Measurements from ENCODE around the gene CAPN5.

- no peak for TF ChIP-seq EZH2 (IDR thresholded peaks at IDR 0.05; ENCODE audit: borderline replicate concordance, low read length)
- TF ChIP-seq, protein P1, sequence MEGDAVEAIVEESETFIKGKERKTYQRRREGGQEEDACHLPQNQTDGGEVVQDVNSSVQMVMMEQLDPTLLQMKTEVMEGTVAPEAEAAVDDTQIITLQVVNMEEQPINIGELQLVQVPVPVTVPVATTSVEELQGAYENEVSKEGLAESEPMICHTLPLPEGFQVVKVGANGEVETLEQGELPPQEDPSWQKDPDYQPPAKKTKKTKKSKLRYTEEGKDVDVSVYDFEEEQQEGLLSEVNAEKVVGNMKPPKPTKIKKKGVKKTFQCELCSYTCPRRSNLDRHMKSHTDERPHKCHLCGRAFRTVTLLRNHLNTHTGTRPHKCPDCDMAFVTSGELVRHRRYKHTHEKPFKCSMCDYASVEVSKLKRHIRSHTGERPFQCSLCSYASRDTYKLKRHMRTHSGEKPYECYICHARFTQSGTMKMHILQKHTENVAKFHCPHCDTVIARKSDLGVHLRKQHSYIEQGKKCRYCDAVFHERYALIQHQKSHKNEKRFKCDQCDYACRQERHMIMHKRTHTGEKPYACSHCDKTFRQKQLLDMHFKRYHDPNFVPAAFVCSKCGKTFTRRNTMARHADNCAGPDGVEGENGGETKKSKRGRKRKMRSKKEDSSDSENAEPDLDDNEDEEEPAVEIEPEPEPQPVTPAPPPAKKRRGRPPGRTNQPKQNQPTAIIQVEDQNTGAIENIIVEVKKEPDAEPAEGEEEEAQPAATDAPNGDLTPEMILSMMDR (conservative IDR thresholded peaks at IDR 0.05 in 1 of 2, IDR thresholded peaks at IDR 0.05 in 1 of 2; ENCODE audit: extremely low read depth in 1 of 2, insufficient read depth in 1 of 2, low read depth in 1 of 2, low read length in 2 of 2): no peak
Measured at GRCh38 chr11:77104727-77105126, 38.0 kb downstream of the CAPN5 start.

Measured in mammary epithelial cell (primary cell).